Neural cell (in vitro differentiated cells): ENCODE data around the gene SPRR2E. TPM values are rescaled to one million over a fixed set of nuclear protein-coding genes. Genes with fewer than 3 reads are reported as not detected.

Experiments
- H2AFZ ChIP-seq: fragments of 200-600, 300-800 bp; sonication (generic), shearing (Covaris generic); 2 replicates; pipeline ENCODE4 v1.6.0; 2014; ENCODE audit warnings: low read depth, mild to moderate bottlenecking, antibody characterized with exemption, low read length, moderate library complexity
- H3F3A ChIP-seq: fragments of 200-600 bp; shearing (Covaris generic); 2 replicates; pipeline ENCODE4 v1.6.1; 2016; ENCODE audit warnings: mild to moderate bottlenecking, moderate library complexity, mixed read lengths, antibody characterized with exemption, low read length; ENCODE audit not compliant: insufficient read depth, poor library complexity, severe bottlenecking
- H3K27ac ChIP-seq: fragments of 200-600, 300-800 bp; sonication (generic), shearing (Covaris generic); 2 replicates; pipeline ENCODE4 v1.5.1; 2014; ENCODE audit warnings: mild to moderate bottlenecking, low read length, moderate library complexity
- H3K27me3 ChIP-seq: fragments of 300-800, 200-600 bp; sonication (generic), shearing (Covaris generic); 2 replicates; pipeline ENCODE4 v1.6.0; 2014; ENCODE audit warnings: mild to moderate bottlenecking, low read depth, low read length, moderate library complexity; ENCODE audit not compliant: insufficient read depth
- H3K36me3 ChIP-seq: fragments of 300-800, 200-600 bp; sonication (generic), shearing (Covaris generic); 2 replicates; pipeline ENCODE4 v1.5.1; 2014; ENCODE audit warnings: mild to moderate bottlenecking, antibody characterized with exemption, low read length, moderate library complexity; ENCODE audit not compliant: insufficient read depth
- H3K4me2 ChIP-seq: fragments of 300-800, 200-600 bp; sonication (generic), shearing (Covaris generic); 2 replicates; pipeline ENCODE4 v1.6.0; 2014; ENCODE audit warnings: mild to moderate bottlenecking, low read length
- H3K4me3 ChIP-seq: fragments of 300-800, 200-600 bp; sonication (generic), shearing (Covaris generic); 2 replicates; pipeline ENCODE4 v1.5.1; 2014; ENCODE audit warnings: mild to moderate bottlenecking, low read length, moderate library complexity
- H3K79me2 ChIP-seq: fragments of 200-600 bp; shearing (Covaris generic); replicated peaks from 2 replicates; pipeline ENCODE4 v1.6.0; 2014; ENCODE audit warnings: mild to moderate bottlenecking, low read length, moderate library complexity; ENCODE audit not compliant: insufficient read depth
- H3K9ac ChIP-seq: fragments of 300-800, 200-600 bp; sonication (generic), shearing (Covaris generic); 2 replicates; pipeline ENCODE4 v1.6.1; 2016; ENCODE audit warnings: mild to moderate bottlenecking, low read length, mixed read lengths
- H3K9me2 ChIP-seq: fragments of 200-600 bp; shearing (Covaris generic); 2 replicates; pipeline ENCODE4 v1.6.1; 2016; ENCODE audit warnings: mild to moderate bottlenecking, low read length, mixed read lengths; ENCODE audit not compliant: insufficient read depth
- H3K9me3 ChIP-seq: fragments of 200-600, 300-800 bp; sonication (generic), shearing (Covaris generic); 2 replicates; pipeline ENCODE4 v1.6.1; 2016; ENCODE audit warnings: mild to moderate bottlenecking, mixed run types, low read length, moderate library complexity, mixed read lengths
- H4K20me1 ChIP-seq: fragments of 200-600 bp; shearing (Covaris generic); 2 replicates; pipeline ENCODE4 v1.6.1; 2016; ENCODE audit warnings: mild to moderate bottlenecking, mixed run types; ENCODE audit not compliant: insufficient read depth
- EP300 ChIP-seq: fragments of 450-650 bp; conservative IDR thresholded peaks from 2 replicates; pipeline ENCODE4 v1.6.1; 2014; ENCODE audit warnings: antibody characterized with exemption, mild to moderate bottlenecking, moderate library complexity; ENCODE audit not compliant: poor library complexity, severe bottlenecking
- EZH2 ChIP-seq: fragments of 200-600, 300-800 bp; shearing (Covaris generic), sonication (generic); IDR thresholded peaks from 2 replicates; pipeline ENCODE4 v1.6.1; 2014; ENCODE audit warnings: antibody characterized with exemption, low read length, borderline replicate concordance, mild to moderate bottlenecking; ENCODE audit not compliant: insufficient read depth, poor library complexity, severe bottlenecking
- MXI1 ChIP-seq: fragments of 450-650 bp; conservative IDR thresholded peaks from 2 replicates; pipeline ENCODE4 v1.6.1; 2014; ENCODE audit warnings: antibody characterized with exemption, mild to moderate bottlenecking; ENCODE audit not compliant: poor library complexity, severe bottlenecking
- POLR2AphosphoS5 ChIP-seq: IDR thresholded peaks from 2 replicates; pipeline ENCODE4 v1.6.1; 2012
- RAD21 ChIP-seq: fragments of 450-650 bp; conservative IDR thresholded peaks from 2 replicates; pipeline ENCODE4 v1.6.1; 2014; ENCODE audit warnings: antibody characterized with exemption, mild to moderate bottlenecking, moderate library complexity
- SMC3 ChIP-seq: fragments of 450-650 bp; conservative IDR thresholded peaks from 2 replicates; pipeline ENCODE4 v1.6.1; 2014; ENCODE audit warnings: antibody characterized with exemption, mild to moderate bottlenecking, moderate library complexity; ENCODE audit not compliant: poor library complexity
- TAF1 ChIP-seq: IDR thresholded peaks from 2 replicates; pipeline ENCODE4 v1.6.1; 2012; ENCODE audit warnings: low read depth
- polyA plus RNA-seq: library from polyadenylated mRNA; depleted of rRNA; stranded (reverse); fragments of >200 nt; gene quantifications from 2 replicates; pipeline ENCODE4 v1.2.3, GENCODE V29; 2014
- TF ChIP-seq, protein P1 (sequence below): IDR thresholded peaks from 2 replicates; pipeline ENCODE4 v1.6.1; 2012; ENCODE audit warnings: borderline replicate concordance
- TF ChIP-seq, protein P2 (sequence below): fragments of 450-650 bp; IDR thresholded peaks from 2 replicates; pipeline ENCODE4 v1.5.1; 2014; ENCODE audit warnings: antibody characterized with exemption, mild to moderate bottlenecking, moderate library complexity; ENCODE audit not compliant: poor library complexity, severe bottlenecking

The SPRR2E gene
- polyA plus RNA-seq, 1 donor from 2014 or later: not detected

DNA sequence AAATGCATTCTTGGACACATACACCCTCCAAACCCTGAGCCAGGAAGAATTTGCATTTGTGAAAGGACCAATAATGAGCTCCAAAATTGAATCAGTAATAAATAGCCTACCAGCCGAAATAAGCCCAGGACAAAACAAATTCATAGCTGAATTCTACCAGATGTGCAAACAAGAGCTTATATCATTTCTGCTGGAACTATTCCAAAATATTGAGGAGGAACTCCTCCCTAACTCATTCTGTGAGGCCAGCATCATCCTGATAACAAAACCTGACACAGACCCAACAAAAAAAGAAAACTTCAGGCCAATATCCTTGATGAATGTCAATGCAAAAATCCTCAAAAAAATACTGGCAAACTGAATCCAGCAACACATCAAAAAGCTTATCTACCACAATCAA lies 6.7 kb downstream of the SPRR2E start:
- TF ChIP-seq EP300: no peak
- no peak for TF ChIP-seq MXI1
- TF ChIP-seq, protein P1, sequence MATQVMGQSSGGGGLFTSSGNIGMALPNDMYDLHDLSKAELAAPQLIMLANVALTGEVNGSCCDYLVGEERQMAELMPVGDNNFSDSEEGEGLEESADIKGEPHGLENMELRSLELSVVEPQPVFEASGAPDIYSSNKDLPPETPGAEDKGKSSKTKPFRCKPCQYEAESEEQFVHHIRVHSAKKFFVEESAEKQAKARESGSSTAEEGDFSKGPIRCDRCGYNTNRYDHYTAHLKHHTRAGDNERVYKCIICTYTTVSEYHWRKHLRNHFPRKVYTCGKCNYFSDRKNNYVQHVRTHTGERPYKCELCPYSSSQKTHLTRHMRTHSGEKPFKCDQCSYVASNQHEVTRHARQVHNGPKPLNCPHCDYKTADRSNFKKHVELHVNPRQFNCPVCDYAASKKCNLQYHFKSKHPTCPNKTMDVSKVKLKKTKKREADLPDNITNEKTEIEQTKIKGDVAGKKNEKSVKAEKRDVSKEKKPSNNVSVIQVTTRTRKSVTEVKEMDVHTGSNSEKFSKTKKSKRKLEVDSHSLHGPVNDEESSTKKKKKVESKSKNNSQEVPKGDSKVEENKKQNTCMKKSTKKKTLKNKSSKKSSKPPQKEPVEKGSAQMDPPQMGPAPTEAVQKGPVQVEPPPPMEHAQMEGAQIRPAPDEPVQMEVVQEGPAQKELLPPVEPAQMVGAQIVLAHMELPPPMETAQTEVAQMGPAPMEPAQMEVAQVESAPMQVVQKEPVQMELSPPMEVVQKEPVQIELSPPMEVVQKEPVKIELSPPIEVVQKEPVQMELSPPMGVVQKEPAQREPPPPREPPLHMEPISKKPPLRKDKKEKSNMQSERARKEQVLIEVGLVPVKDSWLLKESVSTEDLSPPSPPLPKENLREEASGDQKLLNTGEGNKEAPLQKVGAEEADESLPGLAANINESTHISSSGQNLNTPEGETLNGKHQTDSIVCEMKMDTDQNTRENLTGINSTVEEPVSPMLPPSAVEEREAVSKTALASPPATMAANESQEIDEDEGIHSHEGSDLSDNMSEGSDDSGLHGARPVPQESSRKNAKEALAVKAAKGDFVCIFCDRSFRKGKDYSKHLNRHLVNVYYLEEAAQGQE: no peak
- no peak for TF ChIP-seq POLR2AphosphoS5
- no peak for TF ChIP-seq EZH2
- TF ChIP-seq SMC3: no peak
- no peak for TF ChIP-seq TAF1
- TF ChIP-seq RAD21: no peak
- TF ChIP-seq, protein P2, sequence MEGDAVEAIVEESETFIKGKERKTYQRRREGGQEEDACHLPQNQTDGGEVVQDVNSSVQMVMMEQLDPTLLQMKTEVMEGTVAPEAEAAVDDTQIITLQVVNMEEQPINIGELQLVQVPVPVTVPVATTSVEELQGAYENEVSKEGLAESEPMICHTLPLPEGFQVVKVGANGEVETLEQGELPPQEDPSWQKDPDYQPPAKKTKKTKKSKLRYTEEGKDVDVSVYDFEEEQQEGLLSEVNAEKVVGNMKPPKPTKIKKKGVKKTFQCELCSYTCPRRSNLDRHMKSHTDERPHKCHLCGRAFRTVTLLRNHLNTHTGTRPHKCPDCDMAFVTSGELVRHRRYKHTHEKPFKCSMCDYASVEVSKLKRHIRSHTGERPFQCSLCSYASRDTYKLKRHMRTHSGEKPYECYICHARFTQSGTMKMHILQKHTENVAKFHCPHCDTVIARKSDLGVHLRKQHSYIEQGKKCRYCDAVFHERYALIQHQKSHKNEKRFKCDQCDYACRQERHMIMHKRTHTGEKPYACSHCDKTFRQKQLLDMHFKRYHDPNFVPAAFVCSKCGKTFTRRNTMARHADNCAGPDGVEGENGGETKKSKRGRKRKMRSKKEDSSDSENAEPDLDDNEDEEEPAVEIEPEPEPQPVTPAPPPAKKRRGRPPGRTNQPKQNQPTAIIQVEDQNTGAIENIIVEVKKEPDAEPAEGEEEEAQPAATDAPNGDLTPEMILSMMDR: no peak
- H3K9me2 ChIP-seq: no peaks in the 10 kb centered on the region
- H3K9me3 ChIP-seq: no peaks in the 10 kb centered on the region
- no peak overlapping the region for H3K27ac ChIP-seq
- H3K27me3 ChIP-seq: no peaks in the 10 kb centered on the region
- no peaks in the 10 kb centered on the region for H3K36me3 ChIP-seq
- no peak overlapping the region for H2AFZ ChIP-seq
- no peaks in the 10 kb centered on the region for H4K20me1 ChIP-seq
- H3K79me2 ChIP-seq: no peaks in the 10 kb centered on the region
- no peak overlapping the region for H3K9ac ChIP-seq
- no peaks in the 10 kb centered on the region for H3F3A ChIP-seq
- no peak overlapping the region for H3K4me3 ChIP-seq
- no peak overlapping the region for H3K4me2 ChIP-seq

DNA sequence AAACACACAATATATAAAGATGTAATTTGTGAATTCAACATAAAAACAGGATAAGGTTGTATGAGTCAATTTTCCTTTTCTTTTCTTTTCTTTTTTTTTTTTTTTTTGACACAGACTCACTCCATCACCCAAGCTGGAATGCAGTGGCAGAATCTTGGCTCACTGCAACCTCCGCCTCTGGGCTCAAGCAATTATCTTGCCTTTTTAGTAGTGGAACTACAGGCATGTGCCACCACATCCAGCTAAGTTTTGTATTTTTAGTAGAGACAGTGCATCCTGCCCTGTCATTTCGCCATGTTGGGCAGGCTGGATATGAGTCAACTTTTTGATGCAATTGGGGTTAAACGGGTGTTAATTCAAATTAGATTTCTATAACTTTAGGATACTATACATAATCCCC lies 12.6 kb downstream of the SPRR2E start:
- Histone ChIP-seq H3K36me3 (no peaks in the 10 kb centered on the region), H3K4me3 (no peak overlapping the region), H4K20me1 (no peaks in the 10 kb centered on the region), H3F3A (no peaks in the 10 kb centered on the region), H3K27ac (no peak overlapping the region), H3K9me2 (no peaks in the 10 kb centered on the region), H3K27me3 (no peaks in the 10 kb centered on the region), H3K9me3 (no peaks in the 10 kb centered on the region), H3K4me2 (no peak overlapping the region), H3K79me2 (no peaks in the 10 kb centered on the region), H3K9ac (no peak overlapping the region), H2AFZ (no peak overlapping the region)
- TF ChIP-seq EZH2 (no peak), RAD21 (no peak), POLR2AphosphoS5 (no peak), SMC3 (no peak), MXI1 (no peak), EP300 (no peak), TAF1 (no peak)
- TF ChIP-seq, protein P1: no peak
- TF ChIP-seq, protein P2: no peak
